Esophagus muscularis mucosa (tissue), 4 donors: ENCODE results near the gene PPME1. TPM values are rescaled to one million over a fixed set of nuclear protein-coding genes. Genes with fewer than 3 reads are reported as not detected.
A peak's percentile ranks its signal among the peaks of the same experiment; 100 is the strongest.

Experiments used
- DNase-seq: peaks from one replicate; pipeline ENCODE4 v3.0.0-alpha.2; 2017; ENCODE audit errors: extremely low spot score
- H3K27ac ChIP-seq, 4 donors: fragments of 200-600 bp; sonication (generic); replicated peaks in 1 of 4; 1 replicate in 3 of 4; 2 replicates in 1 of 4; pipeline ENCODE4 v1.5.1; 2016 to 2019; ENCODE audit warnings: mild to moderate bottlenecking in 1 of 4
- H3K27me3 ChIP-seq, 4 donors: fragments of 200-600 bp; sonication (generic); one replicate each; pipeline versions ENCODE4 v1.5.1 to v1.6.0; 2016 to 2019
- H3K36me3 ChIP-seq, 4 donors: fragments of 200-600 bp; sonication (generic); one replicate each; pipeline ENCODE4 v1.5.1; 2016 to 2019
- H3K4me1 ChIP-seq, 4 donors: fragments of 200-600 bp; sonication (generic); one replicate each; pipeline ENCODE4 v1.5.1; 2016 to 2019
- H3K4me3 ChIP-seq, 4 donors: fragments of 200-600 bp; sonication (generic); 1 replicate in 2 of 4; 2 replicates in 2 of 4; pipeline ENCODE4 v1.5.1; 2016 to 2019; ENCODE audit warnings: mild to moderate bottlenecking in 4 of 4, moderate library complexity in 1 of 4
- H3K9me3 ChIP-seq, 4 donors: fragments of 200-600 bp; sonication (generic); 1 replicate in 3 of 4; 2 replicates in 1 of 4; pipeline ENCODE4 v1.5.1; 2016 to 2019
- CTCF ChIP-seq, 3 experiments: fragments of 200-600 bp in 2 of 3; fragments of 450-650 bp in 1 of 3; sonication (generic) in 2 of 3; IDR thresholded peaks; one replicate each; pipeline ENCODE4 v1.5.1; 2017 to 2019; ENCODE audit warnings: antibody characterized with exemption in 3 of 3, mild to moderate bottlenecking in 2 of 3, moderate library complexity in 1 of 3
- EP300 ChIP-seq: sonication (generic); formaldehyde crosslinking; IDR thresholded peaks from one replicate; pipeline ENCODE4 v1.6.1; 2017; ENCODE audit warnings: antibody characterized with exemption
- POLR2A ChIP-seq: fragments of 450-650 bp; IDR thresholded peaks from one replicate; pipeline ENCODE4 v1.6.1; 2017; ENCODE audit warnings: antibody characterized with exemption, moderate library complexity, mild to moderate bottlenecking, low read depth
- POLR2AphosphoS5 ChIP-seq, 2 donors: sonication (generic); formaldehyde crosslinking; IDR thresholded peaks; one replicate each; pipeline ENCODE4 v1.6.1; 2017; ENCODE audit warnings: antibody characterized with exemption in 2 of 2
- WGBS: methylation state at CpG from one replicate; pipeline ENCODE4 v1.1.5; 2018; 5-methylcytosine and 5-hydroxymethylcytosine counted together
- intact Hi-C: fragments of 100-400 bp; cut with DNase I; formaldehyde crosslinking; loops from one replicate; pipeline ENCODE4 v1.15.1; 2023
- total RNA-seq, 4 donors: library from RNA; depleted of rRNA; stranded (reverse); fragments of >200 nt; gene quantifications; one replicate each; pipeline versions ENCODE4 v1.1.0 to v1.2.1, GENCODE V29; 2016

Gene PPME1
- total RNA-seq, 4 donors from 2014 or later: 25.3 to 45.2 (median 31.0) TPM

GRCh38 chr11:74269161-74269811, 98.2 kb downstream of the PPME1 start:
- TF ChIP-seq POLR2A: no peak
- TF ChIP-seq POLR2AphosphoS5 (IDR thresholded peaks at IDR 0.05): no peak
- no peak for TF ChIP-seq EP300
- no peak for TF ChIP-seq CTCF (IDR thresholded peaks at IDR 0.05)
- Histone ChIP-seq H3K27ac (no peak overlapping the region), H3K27me3 (no peaks in the 10 kb centered on the region), H3K9me3 (no peaks in the 10 kb centered on the region), H3K4me1 (no peaks in the 10 kb centered on the region), H3K36me3 (no peaks in the 10 kb centered on the region), H3K4me3 (no peak overlapping the region)
- intact Hi-C loops: no loop called here
- 66% methylated on average over 11 of the region's 11 CpGs for WGBS
- DNase-seq: no peak

GRCh38 chr11:74272276-74272675, 101.2 kb downstream of the PPME1 start:
- Histone ChIP-seq H3K9me3 (no peaks in the 10 kb centered on the region), H3K27me3 (no peaks in the 10 kb centered on the region), H3K27ac (no peak overlapping the region), H3K4me1 (no peaks in the 10 kb centered on the region), H3K36me3 (no peaks in the 10 kb centered on the region), H3K4me3 (no peak overlapping the region)
- WGBS: 66% methylated on average over 4 of the region's 4 CpGs
- no peak for DNase-seq
- no peak for TF ChIP-seq POLR2AphosphoS5 (IDR thresholded peaks at IDR 0.05)
- TF ChIP-seq CTCF (IDR thresholded peaks at IDR 0.05): no peak
- TF ChIP-seq POLR2A: no peak
- no peak for TF ChIP-seq EP300
- intact Hi-C loops: no loop called here

- intact Hi-C loops: loop anchor here (5.0 kb wide), 1 partner anchor 46 kb away; no protein-coding TSS in a partner anchor
Measured at GRCh38 chr11:74276581-74276980, 105.5 kb downstream of the PPME1 start.

GRCh38 chr11:74278103-74278502, 107.0 kb downstream of the PPME1 start:
- Histone ChIP-seq H3K27ac (peak overlapping the region; percentile 66 to 74 (median 72)), H3K4me1 (peaks cover 0 to 32% (median 24%) of the 10 kb centered on the region in 4 donors), H3K4me3 (no peak overlapping the region), H3K36me3 (no peaks in the 10 kb centered on the region), H3K27me3 (no peaks in the 10 kb centered on the region), H3K9me3 (no peaks in the 10 kb centered on the region)
- WGBS: 93% methylated on average over 2 of the region's 2 CpGs
- TF ChIP-seq POLR2AphosphoS5 (IDR thresholded peaks at IDR 0.05) (no peak), EP300 (no peak), POLR2A (no peak), CTCF (IDR thresholded peaks at IDR 0.05) (no peak)
- intact Hi-C loops: loop anchor here (5.0 kb wide), 1 partner anchor 44 kb away; no protein-coding TSS in a partner anchor
- DNase-seq: no peak

More at GRCh38 chr11:74276581-74276980, 105.5 kb downstream of the PPME1 start:
- no peak overlapping the region for H3K4me3 ChIP-seq
- no peak for DNase-seq
- H3K36me3 ChIP-seq: no peaks in the 10 kb centered on the region
- TF ChIP-seq POLR2AphosphoS5 (IDR thresholded peaks at IDR 0.05) (no peak), CTCF (IDR thresholded peaks at IDR 0.05) (no peak), EP300 (no peak)
- peaks cover 0 to 21% (median 16%) of the 10 kb centered on the region in 4 donors for H3K4me1 ChIP-seq
- WGBS: 79% methylated on average over 2 of the region's 2 CpGs
- H3K27ac ChIP-seq: no peak overlapping the region
- H3K27me3 ChIP-seq: no peaks in the 10 kb centered on the region
- no peaks in the 10 kb centered on the region for H3K9me3 ChIP-seq
